HG02870 (cell line): ENCODE results near the gene TMSB4X.
A peak's percentile ranks its signal among the peaks of the same experiment; 100 is the strongest.
"Not testable (repeated sequence)": the region's sequence is repeated elsewhere in the genome, so short reads cannot be mapped to it uniquely, and the experiment has no call there.

Source experiments
- ATAC-seq: cut with Tn5 transposase; IDR thresholded peaks from one replicate; pipeline ENCODE4 v1.9.1; 2021; ENCODE audit warnings: mild to moderate bottlenecking, moderate library complexity; ENCODE audit not compliant: unreplicated experiment

The TMSB4X gene

GRCh38 chrX:13016731-13017130 is 41.8 kb downstream of the TMSB4X start:
- ATAC-seq, result not testable (repeated sequence)

GRCh38 chrX:13022926-13023325 is 48.0 kb downstream of the TMSB4X start:
- ATAC-seq, result peak; percentile 71

- no peak for ATAC-seq
Observed at GRCh38 chrX:13023567-13023966, 48.7 kb downstream of the TMSB4X start.

- no peak for ATAC-seq
Observed at GRCh38 chrX:13023979-13024378, 49.1 kb downstream of the TMSB4X start.

GRCh38 chrX:13024986-13025385 is 50.1 kb downstream of the TMSB4X start:
- no peak for ATAC-seq
